ENCODE measurements around the gene SMIM5.

The SMIM5 gene

DNA sequence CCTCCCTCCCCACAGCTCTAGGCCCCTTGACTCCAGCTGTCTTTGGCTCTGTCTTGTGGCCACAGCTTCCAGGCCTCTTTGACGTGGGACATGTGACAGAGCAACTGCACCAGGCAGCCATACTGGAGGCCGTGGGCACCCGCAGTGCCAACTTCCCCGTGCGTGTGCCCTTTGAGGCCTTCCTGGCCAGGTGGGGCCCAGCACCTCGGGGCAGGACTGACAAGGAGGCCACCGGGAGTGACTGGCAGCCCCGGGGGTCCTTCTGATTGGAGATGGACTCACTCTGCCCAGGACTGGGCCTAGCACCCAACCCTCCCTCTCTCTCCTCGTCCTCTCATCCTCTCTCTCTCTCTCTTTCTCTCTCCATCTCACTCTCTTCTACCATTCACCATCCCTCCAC, 30.1 kb upstream of the SMIM5 start:
- DNase-seq (ENCODE audit: low read depth): no peak

DNA sequence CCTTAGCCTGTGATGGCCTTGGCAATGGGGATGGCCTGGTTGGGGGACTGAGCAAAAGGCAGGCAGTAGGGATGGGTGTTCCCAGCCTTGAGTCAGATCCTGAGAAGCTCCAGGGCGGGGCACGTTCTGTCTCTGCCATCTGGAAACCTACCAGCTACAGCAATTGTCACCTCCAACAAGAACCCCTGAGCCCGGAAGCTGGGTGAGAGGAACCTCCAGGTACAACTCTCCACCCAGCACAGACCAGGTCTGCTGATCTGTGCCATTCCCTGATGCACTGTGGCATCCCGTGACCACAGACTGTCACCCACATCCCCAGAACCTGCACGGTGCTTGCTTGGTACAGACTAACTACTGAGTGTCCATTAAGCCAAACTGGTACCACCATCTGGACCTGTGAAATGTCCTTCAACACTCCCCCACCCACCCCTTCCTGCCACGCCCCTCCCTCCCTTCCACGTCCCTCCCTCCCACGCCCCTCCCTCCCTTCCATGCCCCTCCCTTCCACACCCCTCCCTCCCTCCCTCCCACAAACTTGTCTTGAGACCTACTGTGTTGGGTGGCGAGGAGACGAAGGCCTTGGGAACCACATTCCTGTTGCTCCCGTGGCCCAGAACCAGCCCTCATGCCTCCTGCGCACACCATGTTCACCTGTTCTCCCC, 29.1 kb upstream of the SMIM5 start:
- no peak for DNase-seq (ENCODE audit: low read depth)

DNA sequence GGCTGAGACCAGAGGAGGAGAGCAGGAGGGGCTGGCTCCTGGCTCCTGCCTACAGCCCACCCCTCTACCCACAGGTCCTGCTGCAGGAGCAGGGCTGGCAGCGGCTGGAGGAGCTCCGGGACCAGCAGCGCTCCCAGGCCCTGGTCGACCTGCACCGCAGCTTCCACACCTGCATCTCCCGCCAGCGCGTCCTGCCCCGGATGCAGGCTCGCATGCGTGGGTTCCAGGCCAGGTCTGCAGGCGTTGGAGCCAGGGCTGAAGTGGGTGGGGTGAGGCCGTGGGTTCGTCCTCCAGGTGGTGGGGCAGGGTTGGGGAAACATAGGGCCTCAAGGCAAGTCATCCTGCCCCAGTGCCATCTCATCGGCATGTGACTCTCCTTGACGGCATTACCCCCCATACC, 27.4 kb upstream of the SMIM5 start:
- DNase-seq (ENCODE audit: low read depth): no peak

DNA sequence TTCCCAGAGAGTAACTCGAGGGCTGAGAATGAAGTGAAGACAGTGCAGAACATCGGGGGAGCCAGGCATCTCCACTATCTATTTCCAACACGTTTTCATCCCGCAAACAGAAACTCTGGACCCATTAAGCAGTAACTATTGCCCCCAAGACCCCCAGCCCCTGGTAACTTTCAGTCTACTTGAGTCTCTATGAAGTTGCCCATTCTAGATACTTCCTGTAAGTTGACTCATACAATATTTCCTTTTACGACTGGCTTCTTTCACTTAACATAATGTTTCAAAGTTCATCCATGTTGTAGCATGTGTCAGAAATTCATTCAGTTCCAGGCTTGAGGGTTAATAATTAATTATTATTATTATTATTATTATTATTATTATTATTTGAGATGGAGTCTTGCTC, 26.1 kb upstream of the SMIM5 start:
- no peak for DNase-seq (ENCODE audit: low read depth)

DNA sequence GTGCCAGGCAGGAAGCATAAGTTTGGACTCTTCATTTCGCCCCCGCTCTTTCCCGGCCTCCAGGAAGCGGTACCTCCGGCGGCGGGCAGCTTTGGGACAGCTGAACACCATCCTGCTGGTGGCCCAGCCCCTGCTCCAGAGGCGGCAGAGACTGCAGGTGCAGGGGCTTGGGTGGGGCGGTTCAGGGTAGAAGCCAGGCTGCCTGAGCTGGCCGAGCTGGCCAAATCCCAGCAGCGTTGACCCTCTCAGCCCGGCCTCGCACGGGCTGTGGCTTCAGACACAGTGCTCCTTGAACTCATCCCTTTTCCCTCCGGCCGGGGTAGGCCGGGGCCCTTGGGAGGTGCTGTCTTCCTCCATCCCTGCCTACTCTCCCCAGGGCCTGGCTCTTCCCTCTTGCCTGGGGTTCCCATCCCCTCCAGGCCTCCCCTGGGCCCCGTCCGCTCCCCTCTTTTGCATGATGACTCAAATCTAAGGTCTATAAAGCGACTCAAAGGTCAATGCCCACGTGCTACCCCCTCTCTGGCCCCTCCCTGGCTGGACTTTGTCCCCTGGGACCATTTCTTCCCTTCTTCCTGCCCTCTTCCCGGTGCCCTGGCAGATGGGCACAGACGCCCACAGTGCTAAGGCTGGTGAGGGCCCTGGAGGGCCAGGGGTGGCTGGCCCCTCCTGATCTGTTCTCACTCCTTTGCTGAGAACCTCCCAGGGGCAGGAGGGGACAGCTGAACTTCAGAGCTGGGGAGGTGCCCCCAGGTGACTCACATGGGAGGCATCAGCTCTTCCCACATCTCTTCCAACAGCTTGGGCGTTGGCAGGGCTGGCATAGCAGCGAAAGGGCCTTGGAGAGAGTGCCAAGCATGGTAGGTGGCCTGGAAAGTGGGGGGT, 22.9 kb upstream of the SMIM5 start:
- DNase-seq (ENCODE audit: low read depth): no peak

DNA sequence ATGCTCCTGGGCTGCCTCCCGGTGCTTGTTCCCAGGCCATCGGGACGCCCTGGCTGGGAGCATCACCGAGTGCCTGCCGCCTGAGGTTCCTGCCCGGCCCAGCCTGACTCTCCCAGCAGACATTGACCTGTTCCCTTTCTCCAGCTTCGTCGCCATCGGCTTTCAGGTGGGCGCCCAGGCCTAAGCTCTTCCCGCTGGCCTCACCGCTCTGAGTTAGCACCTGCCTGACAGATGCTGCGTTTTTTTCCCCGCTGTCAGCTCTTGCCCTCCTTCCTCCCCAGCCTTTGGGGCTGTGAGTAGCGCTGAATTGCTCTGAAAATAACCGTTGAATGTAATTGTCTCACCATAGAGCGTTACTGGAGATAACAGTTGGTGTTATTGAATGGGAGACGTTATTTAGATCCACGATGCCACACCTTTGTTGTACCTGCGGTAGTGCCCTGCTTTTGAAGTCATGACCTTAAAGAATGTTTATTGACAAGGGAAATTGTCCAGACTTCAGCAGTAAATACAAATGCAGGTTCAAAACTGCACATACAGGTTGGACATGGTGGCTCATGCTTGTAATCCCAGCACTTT, 21.3 kb upstream of the SMIM5 start:
- DNase-seq (ENCODE audit: low read depth): no peak

DNA sequence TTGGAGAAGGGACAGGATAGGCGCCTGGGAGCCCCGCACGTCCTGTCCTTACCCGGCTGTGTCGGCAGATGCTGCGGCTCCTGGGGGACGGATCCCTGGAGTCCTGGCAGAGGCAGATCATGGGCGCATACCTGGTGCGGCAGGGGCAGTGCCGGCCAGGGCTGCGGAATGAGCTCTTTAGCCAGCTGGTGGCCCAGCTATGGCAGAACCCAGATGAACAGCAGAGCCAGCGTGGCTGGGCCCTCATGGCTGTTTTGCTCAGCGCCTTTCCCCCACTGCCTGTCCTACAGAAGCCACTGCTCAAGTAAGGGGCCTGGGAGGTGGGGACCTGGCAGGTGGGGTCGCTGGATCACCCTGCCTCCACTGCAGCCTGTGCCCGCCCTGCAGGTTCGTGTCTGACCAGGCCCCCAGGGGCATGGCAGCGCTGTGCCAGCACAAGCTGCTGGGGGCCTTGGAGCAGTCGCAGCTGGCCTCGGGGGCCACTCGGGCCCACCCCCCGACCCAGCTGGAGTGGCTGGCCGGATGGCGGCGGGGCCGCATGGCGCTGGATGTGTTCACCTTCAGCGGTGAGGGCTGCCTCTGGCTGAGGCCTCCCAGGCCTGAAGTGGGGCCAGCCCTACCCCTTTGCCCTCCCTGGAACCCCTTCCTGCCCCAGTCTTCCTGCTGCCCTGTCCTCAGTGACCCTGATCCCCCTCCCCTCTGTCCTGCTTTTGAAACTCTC, 20.2 kb upstream of the SMIM5 start:
- DNase-seq (ENCODE audit: low read depth): no peak

DNA sequence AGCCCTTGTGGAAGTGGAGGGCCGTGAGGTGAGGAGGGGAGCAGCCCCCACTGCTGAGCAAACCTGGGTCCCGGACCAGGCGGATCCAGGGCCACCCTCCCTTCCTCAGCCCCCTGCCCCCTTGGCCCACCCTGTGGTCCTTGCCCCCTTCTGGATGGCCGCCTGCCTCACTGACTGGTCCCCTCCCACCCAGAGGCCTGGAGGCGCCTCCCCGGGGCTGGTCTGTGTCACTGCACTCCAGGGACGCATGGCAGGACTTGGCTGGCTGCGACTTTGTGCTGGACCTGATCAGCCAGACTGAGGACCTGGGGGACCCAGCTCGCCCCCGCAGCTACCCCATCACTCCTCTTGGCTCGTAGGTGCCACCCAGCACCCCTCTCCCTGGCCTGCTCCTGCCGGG, 19.2 kb upstream of the SMIM5 start:
- DNase-seq (ENCODE audit: low read depth): no peak

DNA sequence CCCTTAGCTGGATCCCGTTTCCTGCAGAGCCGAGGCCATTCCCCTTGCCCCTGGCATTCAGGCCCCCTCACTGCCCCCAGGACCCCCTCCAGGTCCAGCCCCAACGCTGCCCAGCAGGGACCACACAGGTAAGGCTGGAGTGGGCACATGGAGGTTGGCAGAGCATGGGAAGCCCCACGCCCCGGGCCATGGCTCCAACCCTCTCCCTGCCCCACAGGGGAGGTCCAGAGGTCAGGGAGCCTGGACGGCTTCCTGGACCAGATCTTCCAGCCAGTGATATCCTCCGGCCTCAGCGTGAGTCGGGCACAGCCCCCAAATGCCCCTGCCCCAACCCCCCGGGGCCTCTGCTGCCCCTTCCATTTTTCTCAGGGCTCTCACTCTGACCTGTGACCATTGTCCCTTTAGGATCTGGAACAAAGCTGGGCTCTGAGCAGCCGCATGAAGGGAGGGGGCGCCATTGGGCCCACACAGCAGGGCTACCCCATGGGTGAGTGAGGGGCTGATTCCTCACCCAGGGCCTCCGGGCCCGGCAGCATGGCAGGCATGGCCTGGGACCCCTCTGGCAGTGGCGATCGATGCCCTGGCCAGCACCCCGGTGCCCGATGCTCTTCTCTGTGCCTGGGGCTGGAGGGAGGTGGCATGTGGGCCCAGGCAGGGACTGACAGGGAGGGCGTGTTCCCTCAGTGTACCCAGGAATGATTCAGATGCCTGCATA, 18.5 kb upstream of the SMIM5 start:
- DNase-seq (ENCODE audit: low read depth): no peak

DNA sequence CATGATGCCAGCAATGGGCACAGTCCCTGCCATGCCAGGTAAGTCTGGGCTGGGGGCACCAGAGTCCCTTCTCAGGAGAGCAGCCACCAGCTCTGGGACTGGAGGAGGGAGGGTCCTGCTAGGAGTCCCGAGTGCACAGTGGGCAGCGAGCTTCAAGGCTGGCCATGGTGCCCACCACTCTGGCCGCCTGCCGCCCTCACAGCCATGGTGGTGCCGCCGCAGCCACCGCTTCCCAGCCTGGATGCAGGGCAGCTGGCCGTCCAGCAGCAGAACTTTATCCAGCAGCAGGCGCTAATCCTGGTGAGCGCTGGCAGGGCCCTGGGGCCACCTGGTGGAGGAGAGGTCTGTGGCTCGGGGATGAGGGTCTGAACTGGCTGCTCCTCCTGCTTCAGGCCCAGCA, 17.9 kb upstream of the SMIM5 start:
- DNase-seq (ENCODE audit: low read depth): no peak

DNA sequence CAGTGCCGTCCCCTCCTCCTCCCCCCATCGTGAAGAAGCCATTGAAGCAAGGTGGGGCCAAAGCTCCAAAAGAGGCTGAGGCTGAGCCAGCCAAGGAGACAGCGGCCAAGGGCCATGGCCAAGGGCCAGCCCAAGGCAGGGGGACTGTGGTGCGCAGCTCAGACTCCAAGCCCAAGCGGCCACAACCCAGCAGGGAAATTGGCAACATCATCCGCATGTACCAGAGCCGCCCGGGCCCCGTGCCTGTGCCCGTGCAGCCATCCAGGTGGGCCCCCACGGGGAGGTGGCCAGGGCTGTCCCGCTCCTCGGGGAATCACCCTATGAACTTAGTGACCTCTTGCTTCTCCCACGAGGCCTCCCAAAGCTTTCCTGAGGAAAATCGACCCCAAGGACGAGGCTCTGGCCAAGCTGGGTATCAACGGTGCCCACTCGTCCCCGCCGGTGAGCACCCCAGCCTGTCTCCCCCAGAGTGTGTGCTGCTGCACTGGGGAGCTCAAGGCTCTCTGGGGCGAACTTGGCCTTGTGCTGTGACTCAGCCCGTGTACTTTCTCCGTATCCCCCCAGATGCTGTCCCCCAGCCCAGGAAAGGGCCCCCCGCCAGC, 16.6 kb upstream of the SMIM5 start:
- no peak for DNase-seq (ENCODE audit: low read depth)

DNA sequence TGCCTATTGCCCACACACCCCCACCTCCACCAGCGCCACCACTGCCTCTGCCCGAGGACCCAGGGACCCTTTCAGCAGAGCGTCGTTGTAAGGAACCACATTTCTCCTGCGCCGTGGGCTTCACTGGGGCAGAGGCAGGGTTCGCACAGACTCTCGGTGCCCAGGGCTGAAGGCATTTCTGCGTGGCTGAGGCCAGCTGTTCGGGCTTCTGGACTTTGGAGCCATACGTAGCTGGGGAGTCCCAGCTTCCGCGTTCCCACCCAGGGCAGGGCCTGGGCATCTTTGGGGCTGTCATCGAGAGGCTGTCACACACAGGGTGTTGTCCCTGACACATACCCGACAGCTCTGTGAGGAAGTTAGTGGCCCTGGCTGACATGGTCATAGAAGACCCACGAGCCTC, 16.0 kb upstream of the SMIM5 start:
- no peak for DNase-seq (ENCODE audit: low read depth)

DNA sequence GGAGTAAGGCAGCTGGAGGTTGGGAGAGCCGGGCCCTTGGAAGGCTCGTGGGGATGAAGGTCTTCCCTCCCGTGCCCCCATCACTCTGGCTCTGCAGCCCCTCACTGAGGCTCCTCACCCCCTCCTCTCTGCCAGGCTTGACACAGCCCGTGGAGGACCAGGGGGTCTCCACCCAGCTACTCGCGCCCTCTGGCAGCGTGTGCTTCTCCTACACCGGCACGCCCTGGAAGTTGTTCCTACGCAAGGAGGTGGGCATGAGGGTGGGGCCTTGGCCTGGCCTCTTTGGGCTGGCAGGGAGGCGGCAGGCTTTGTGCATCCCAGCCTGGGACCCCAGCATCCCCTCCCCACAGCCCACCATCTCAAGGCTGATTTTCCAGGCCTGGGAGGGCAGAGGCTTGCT, 15.6 kb upstream of the SMIM5 start:
- no peak for DNase-seq (ENCODE audit: low read depth)

DNA sequence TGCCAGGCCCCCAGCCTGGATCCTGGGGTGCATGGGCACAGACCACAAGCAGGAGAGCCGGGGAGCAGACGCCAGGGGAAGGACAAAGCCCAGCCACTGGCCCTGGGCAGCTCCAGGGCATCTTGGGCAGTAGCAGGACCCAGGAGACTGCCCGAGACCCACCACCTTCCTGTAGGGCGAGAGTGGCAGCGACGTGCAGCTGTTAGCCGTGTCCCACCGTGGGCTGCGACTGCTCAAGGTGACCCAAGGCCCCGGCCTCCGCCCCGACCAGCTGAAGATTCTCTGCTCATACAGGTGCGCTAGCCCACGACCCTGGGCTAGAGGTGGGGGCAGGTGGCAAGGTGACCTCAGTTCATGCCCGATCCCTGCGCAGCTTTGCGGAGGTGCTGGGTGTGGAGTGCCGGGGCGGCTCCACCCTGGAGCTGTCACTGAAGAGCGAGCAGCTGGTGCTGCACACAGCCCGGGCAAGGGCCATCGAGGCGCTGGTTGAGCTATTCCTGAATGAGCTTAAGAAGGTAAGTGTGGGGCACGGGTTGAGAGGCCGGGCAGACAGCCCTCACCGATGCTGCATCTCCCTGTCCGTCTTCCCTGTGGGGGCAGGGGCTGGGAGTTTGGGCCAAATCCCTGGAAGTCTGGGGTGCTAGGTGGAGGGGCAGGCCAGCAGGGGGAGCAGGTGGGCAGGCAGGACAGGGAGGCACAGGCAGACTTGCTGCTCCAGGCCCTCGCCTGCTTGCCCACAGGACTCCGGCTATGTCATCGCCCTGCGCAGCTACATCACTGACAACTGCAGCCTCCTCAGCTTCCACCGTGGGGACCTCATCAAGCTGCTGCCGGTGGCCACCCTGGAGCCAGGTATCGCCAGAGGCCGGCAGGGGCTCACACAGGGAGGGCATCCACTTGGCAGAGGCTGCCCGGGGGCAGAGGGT, 13.5 kb upstream of the SMIM5 start:
- no peak for DNase-seq (ENCODE audit: low read depth)

DNA sequence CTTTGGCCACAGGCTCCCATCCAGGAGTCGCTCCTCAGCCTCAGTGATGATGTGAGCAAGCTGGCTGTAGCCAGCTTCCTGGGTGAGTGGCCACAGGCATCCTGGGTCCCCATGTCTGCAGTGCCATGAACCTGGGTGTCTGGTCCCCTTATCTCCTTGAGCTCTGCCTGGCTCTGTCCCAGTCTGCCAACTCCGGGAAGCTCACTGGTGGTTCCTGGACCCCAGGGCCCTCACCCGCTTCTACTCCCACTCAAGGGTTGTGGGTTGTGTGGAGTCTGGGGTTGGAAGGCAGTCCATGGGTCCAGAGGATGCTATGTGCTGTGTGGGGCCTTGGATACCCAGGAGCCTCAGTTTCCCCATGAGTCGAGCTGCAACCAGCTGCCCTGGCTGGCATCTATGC, 11.7 kb upstream of the SMIM5 start:
- DNase-seq (ENCODE audit: low read depth): no peak

DNA sequence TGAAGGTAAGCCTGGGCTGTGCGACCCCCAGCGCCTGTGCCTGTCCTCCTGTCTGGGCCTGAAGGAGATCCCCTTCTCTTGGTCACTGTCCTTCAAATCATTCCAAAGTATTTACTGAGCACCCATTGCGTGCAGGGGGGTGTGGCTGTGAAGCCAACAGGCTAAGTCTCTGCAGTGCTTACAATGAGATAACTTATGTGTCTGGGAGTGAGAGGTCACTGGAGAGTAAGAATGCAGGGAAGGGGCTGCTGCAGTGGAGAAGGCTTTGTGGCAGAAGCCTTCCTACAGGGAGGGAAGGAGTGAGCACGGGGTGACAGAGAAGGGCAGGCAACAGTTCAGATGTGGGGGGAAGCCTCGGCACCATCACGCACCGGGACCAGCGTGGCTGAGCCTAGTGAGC, 11.2 kb upstream of the SMIM5 start:
- no peak for DNase-seq (ENCODE audit: low read depth)

DNA sequence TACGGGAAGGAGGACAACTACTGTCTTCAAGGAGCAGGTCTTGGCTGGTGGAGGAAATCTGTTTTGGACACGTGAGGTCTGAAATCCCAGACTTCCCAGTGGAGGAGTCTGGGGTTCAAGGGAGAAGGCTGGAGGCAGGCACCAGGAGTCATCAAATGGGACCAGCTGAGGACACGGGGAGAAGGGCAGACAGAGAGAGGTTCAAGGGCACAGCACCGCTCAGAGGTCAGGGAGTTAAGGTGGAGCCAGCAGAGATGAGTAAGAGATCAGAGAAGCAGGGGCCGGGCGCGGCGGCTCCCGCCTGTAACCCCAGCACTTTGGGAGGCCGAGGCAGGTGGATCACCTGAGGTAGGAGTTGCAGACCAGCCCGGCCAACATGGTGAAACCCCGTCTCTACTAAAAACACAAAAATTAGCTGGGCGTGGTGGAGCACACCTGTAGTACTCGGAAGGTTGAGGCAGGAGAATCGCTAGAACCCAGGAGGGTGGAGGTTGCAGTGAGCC, 10.4 kb upstream of the SMIM5 start:
- DNase-seq (ENCODE audit: low read depth): no peak

DNA sequence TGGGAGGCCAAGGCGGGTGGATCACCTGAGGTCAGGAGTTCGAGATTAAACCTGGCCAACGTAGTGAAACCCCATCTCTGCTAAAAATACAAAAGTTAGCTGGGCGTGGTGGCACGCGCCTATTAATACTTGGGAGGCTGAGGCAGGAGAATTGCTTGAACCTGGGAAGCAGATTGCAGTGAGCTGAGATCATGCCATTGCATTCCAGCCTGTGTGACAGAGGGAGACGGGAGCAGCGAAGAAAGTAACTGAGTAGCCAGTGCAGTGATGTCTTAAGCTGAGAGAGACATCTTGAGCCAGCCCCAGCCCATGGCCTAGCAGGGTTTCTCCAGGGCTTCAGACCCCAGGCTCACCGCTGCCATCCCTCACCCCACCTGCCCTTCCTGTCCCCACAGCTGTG, 9.8 kb upstream of the SMIM5 start:
- DNase-seq (ENCODE audit: low read depth): no peak

DNA sequence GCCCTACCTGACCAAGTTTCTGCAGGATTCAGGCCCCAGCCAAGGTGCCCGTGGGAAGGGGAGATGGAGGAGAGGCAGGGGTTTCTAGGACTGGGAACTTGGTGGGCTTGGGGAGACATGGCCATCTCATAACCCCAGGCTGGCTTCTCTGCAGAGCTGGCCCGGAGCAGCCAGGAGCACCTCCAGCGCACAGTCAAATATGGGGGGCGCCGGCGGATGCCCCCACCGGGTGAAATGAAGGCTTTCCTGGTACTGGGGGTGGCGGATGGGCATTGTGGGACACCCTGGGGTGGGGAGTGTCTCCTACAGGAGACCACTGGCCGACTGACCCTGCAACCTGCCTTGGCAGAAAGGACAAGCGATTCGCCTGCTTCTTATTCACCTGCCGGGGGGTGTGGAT, 9.2 kb upstream of the SMIM5 start:
- DNase-seq (ENCODE audit: low read depth): no peak

DNA sequence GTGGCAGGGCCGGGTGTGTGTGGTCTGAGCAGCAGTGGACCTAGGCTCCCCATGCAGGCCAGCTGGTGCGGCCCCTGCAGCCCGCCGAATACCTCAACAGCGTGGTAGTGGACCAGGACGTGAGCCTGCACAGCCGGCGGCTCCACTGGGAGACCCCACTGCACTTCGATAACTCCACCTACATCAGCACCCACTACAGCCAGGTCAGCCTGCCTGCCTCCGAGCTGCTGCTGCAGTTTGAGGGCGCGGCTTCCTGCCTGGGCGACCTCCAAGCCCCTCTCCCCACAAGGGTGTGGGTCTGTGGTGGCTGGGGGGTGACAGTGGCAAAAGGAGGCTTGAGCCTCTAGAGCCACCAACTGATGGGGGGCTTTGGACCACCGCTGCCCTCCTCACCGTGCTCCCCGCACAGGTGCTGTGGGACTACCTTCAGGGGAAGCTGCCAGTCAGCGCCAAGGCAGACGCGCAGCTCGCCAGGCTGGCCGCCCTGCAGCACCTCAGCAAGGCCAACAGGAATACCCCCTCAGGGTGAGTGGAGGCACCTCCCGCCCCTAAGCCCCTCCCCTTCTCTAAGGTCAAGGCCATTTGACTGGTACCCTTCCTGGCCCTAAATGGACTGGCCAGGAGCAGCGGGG, 8.4 kb upstream of the SMIM5 start:
- DNase-seq (ENCODE audit: low read depth): no peak
